ENCODE results near the gene ARFGAP3.
"Not testable (repeated sequence)": the region's sequence is repeated elsewhere in the genome, so short reads cannot be mapped to it uniquely, and the experiment has no call there.

The ARFGAP3 gene

GRCh38 chr22:42760806-42761565 is 96.1 kb downstream of the ARFGAP3 start:
- no peak for DNase-seq

- no peak for DNase-seq
Observed at GRCh38 chr22:42758931-42759629, 98.0 kb downstream of the ARFGAP3 start.

GRCh38 chr22:42755553-42755952 is 101.5 kb downstream of the ARFGAP3 start:
- DNase-seq: not testable (repeated sequence)

- not testable (repeated sequence) for DNase-seq
Observed at GRCh38 chr22:42755121-42755520, 102.0 kb downstream of the ARFGAP3 start.

GRCh38 chr22:42754658-42755057 is 102.4 kb downstream of the ARFGAP3 start:
- no peak for DNase-seq

GRCh38 chr22:42752912-42753311 is 104.2 kb downstream of the ARFGAP3 start:
- DNase-seq: no peak

- DNase-seq: no peak
Observed at GRCh38 chr22:42752230-42752746, 104.8 kb downstream of the ARFGAP3 start.

- not testable (repeated sequence) for DNase-seq
Observed at GRCh38 chr22:42750421-42750820, 106.7 kb downstream of the ARFGAP3 start.

GRCh38 chr22:42747701-42748513 is 109.2 kb downstream of the ARFGAP3 start:
- DNase-seq: no peak

All from cerebellar nuclear complex (tissue), 1 donor.